GM18867 (cell line): ENCODE measurements around the gene C5orf24.

ENCODE experiments used
- ATAC-seq: cut with Tn5 transposase; IDR thresholded peaks from one replicate; pipeline ENCODE4 v1.9.1; 2021; ENCODE audit warnings: mild to moderate bottlenecking, moderate library complexity; ENCODE audit not compliant: unreplicated experiment

The C5orf24 gene

GRCh38 chr5:134905246-134905996 is 59.7 kb downstream of the C5orf24 start:
- peak; percentile 30 for ATAC-seq

- ATAC-seq = no peak
These were observed 61.0 kb downstream of the C5orf24 start for GRCh38 chr5:134906811-134907210.
